H1 (cell line): Measurements from ENCODE around the gene MTARC2. TPM values are rescaled to one million over a fixed set of nuclear protein-coding genes. Genes with fewer than 3 reads are reported as not detected.

Source experiments
- CTCF ChIA-PET: fragments of 300-600 bp; sonication (Branson Sonifier 250); formaldehyde crosslinking; loops from one replicate; lab custom pipeline; 2021; ENCODE audit not compliant: partially characterized antibody; lab: Charles Lee
- POLR2A ChIA-PET: fragments of 300-600 bp; sonication (Branson Sonifier 250); formaldehyde crosslinking; loops from one replicate; lab custom pipeline; 2021; ENCODE audit warnings: inconsistent platforms; ENCODE audit not compliant: partially characterized antibody; lab: Charles Lee
- DNase-seq, 2 experiments: peaks; one replicate each; pipeline versions ENCODE4 v3.0.0 to v3.0.0-alpha.2; 2010 to 2022; ENCODE audit warnings: low spot score in 2 of 2, low read depth in 1 of 2, mixed read lengths in 1 of 2
- FAIRE-seq: peaks from 2 replicates; lab custom pipeline; 2011; peaks lifted over from hg19 to GRCh38; lab: Jason Lieb, UNC
- H2AFZ ChIP-seq: 2 replicates; pipeline ENCODE4 v1.8.1; 2012; ENCODE audit warnings: low read length, inconsistent platforms
- H2AK5ac ChIP-seq: 2 replicates; pipeline ENCODE4 v1.6.1; 2013; ENCODE audit warnings: low read depth, low read length
- H2BK120ac ChIP-seq: replicated peaks from 2 replicates; pipeline ENCODE3; 2013; ENCODE audit warnings: low read depth, low read length, inconsistent platforms
- H2BK12ac ChIP-seq: 2 replicates; pipeline ENCODE4 v1.6.1; 2013; ENCODE audit warnings: low read depth, low read length
- H2BK15ac ChIP-seq: 2 replicates; pipeline ENCODE4 v1.6.1; 2013; ENCODE audit warnings: low read length
- H2BK20ac ChIP-seq: 2 replicates; pipeline ENCODE4 v1.6.1; 2013; ENCODE audit warnings: low read length
- H2BK5ac ChIP-seq: 2 replicates; pipeline ENCODE4 v1.6.1; 2013; ENCODE audit warnings: low read depth, low read length
- H3K14ac ChIP-seq: 2 replicates; pipeline ENCODE4 v1.6.1; 2013; ENCODE audit warnings: inconsistent platforms; ENCODE audit not compliant: insufficient read length
- H3K18ac ChIP-seq: 2 replicates; pipeline ENCODE4 v1.6.1; 2013; ENCODE audit warnings: low read length; ENCODE audit errors: extremely low read depth
- H3K23ac ChIP-seq: 2 replicates; pipeline ENCODE4 v1.6.1; 2013; ENCODE audit warnings: inconsistent platforms; ENCODE audit not compliant: insufficient read length
- H3K23me2 ChIP-seq: 2 replicates; pipeline ENCODE4 v1.6.1; 2013; ENCODE audit warnings: low read depth, low read length
- H3K27ac ChIP-seq: 2 replicates; pipeline ENCODE4 v1.6.1; 2011; ENCODE audit warnings: low read depth, low read length, inconsistent platforms
- H3K27me3 ChIP-seq, 4 experiments: replicated peaks in 1 of 4; 1 replicate in 1 of 4; 2 replicates in 3 of 4; pipeline versions ENCODE4 v1.6.1 to v1.8.1; 2011 to 2013; ENCODE audit warnings: low read length in 3 of 4, mild to moderate bottlenecking in 3 of 4, inconsistent platforms in 2 of 4, mixed read lengths in 2 of 4, moderate library complexity in 1 of 4; ENCODE audit not compliant: control insufficient read depth in 3 of 4, insufficient read depth in 3 of 4; ENCODE audit errors: extremely low read depth in 1 of 4
- H3K36me3 ChIP-seq, 4 experiments: 2 replicates each; pipeline versions ENCODE4 v1.6.1 to v1.8.1; 2011 to 2013; ENCODE audit warnings: mild to moderate bottlenecking in 4 of 4, low read length in 3 of 4, moderate library complexity in 2 of 4, control low read depth in 1 of 4, inconsistent platforms in 1 of 4; ENCODE audit not compliant: insufficient read depth in 4 of 4, control insufficient read depth in 2 of 4
- H3K4ac ChIP-seq: replicated peaks from 2 replicates; pipeline ENCODE3; 2013; ENCODE audit warnings: low read length, low read depth, mixed read lengths, inconsistent platforms; ENCODE audit not compliant: insufficient read length
- H3K4me1 ChIP-seq, 4 experiments: replicated peaks in 1 of 4; 1 replicate in 1 of 4; 2 replicates in 3 of 4; pipeline versions ENCODE4 v1.6.1 to v1.8.1; 2011 to 2013; ENCODE audit warnings: low read length in 3 of 4, inconsistent platforms in 2 of 4, mixed read lengths in 1 of 4; ENCODE audit not compliant: insufficient read depth in 4 of 4, control insufficient read depth in 3 of 4
- H3K4me2 ChIP-seq, 2 experiments: 2 replicates each; pipeline versions ENCODE4 v1.6.1 to v1.8.1; 2011 to 2013; ENCODE audit warnings: low read depth in 2 of 2, low read length in 2 of 2, control low read depth in 1 of 2, inconsistent platforms in 1 of 2, mild to moderate bottlenecking in 1 of 2; ENCODE audit not compliant: insufficient read depth in 1 of 2
- H3K4me3 ChIP-seq, 4 experiments: fragments of 200-600, 300-600 bp in 1 of 4; sonication (generic), shearing (Covaris generic), sonication (Bioruptor Twin) in 1 of 4; 2 replicates each; pipeline versions ENCODE4 v1.5.1 to v1.8.1; 2011 to 2016; ENCODE audit warnings: low read length in 4 of 4, low read depth in 3 of 4, control low read depth in 2 of 4, inconsistent platforms in 2 of 4, mild to moderate bottlenecking in 2 of 4, mixed read lengths in 1 of 4, moderate library complexity in 1 of 4; ENCODE audit not compliant: insufficient read depth in 2 of 4; ENCODE audit errors: extremely low read depth in 1 of 4
- H3K56ac ChIP-seq: replicated peaks from 2 replicates; pipeline ENCODE3; 2013; ENCODE audit warnings: low read depth, mild to moderate bottlenecking, mixed read lengths, low read length, inconsistent platforms; ENCODE audit not compliant: insufficient read length
- H3K79me1 ChIP-seq: 2 replicates; pipeline ENCODE4 v1.6.1; 2013; ENCODE audit warnings: low read depth, low read length, control low read depth
- H3K79me2 ChIP-seq, 2 experiments: 2 replicates each; pipeline versions ENCODE4 v1.6.1 to v1.8.1; 2012 to 2013; ENCODE audit warnings: low read length in 2 of 2, mild to moderate bottlenecking in 2 of 2, inconsistent platforms in 1 of 2; ENCODE audit not compliant: insufficient read depth in 2 of 2, control insufficient read depth in 1 of 2
- H3K9ac ChIP-seq, 4 experiments: replicated peaks in 1 of 4; 1 replicate in 1 of 4; 2 replicates in 3 of 4; pipeline versions ENCODE4 v1.6.1 to v1.8.1; 2011 to 2013; ENCODE audit warnings: low read depth in 3 of 4, low read length in 3 of 4, control low read depth in 2 of 4, mild to moderate bottlenecking in 2 of 4, moderate library complexity in 2 of 4, inconsistent platforms in 1 of 4; ENCODE audit errors: extremely low read depth in 1 of 4
- H3K9me3 ChIP-seq, 2 experiments: 2 replicates each; pipeline versions ENCODE4 v1.6.1 to v1.8.1; 2012 to 2013; ENCODE audit warnings: mild to moderate bottlenecking in 2 of 2, moderate library complexity in 2 of 2, control low read depth in 1 of 2, inconsistent platforms in 1 of 2, low read depth in 1 of 2, low read length in 1 of 2, mixed read lengths in 1 of 2; ENCODE audit not compliant: insufficient read depth in 2 of 2
- H4K20me1 ChIP-seq, 2 experiments: replicated peaks in 1 of 2; 2 replicates each; pipeline versions ENCODE3 to v1.8.1; 2011 to 2013; ENCODE audit warnings: inconsistent platforms in 2 of 2, low read length in 2 of 2, mild to moderate bottlenecking in 1 of 2; ENCODE audit not compliant: insufficient read depth in 2 of 2, control insufficient read depth in 1 of 2
- H4K5ac ChIP-seq: 2 replicates; pipeline ENCODE4 v1.6.1; 2013; ENCODE audit warnings: low read length, low read depth, mixed read lengths, inconsistent platforms; ENCODE audit not compliant: insufficient read length
- H4K8ac ChIP-seq: 2 replicates; pipeline ENCODE4 v1.8.0; 2013; ENCODE audit warnings: mild to moderate bottlenecking, moderate library complexity, low read length, inconsistent platforms; ENCODE audit not compliant: insufficient read depth; ENCODE audit errors: extremely low read depth
- H4K91ac ChIP-seq: replicated peaks from 2 replicates; pipeline ENCODE3; 2013; ENCODE audit warnings: low read length, mixed read lengths, inconsistent platforms; ENCODE audit not compliant: insufficient read length
- CBX8 ChIP-seq: fragments of 300-800, 300-1000 bp; sonication (generic); IDR thresholded peaks from 2 replicates; pipeline ENCODE4 v1.7.1; 2016; ENCODE audit warnings: low read depth, low read length, borderline replicate concordance
- CHD1 ChIP-seq: IDR thresholded peaks from 2 replicates; pipeline ENCODE4 v1.6.1; 2012; ENCODE audit warnings: low read depth, low read length, improper control_type of control experiment
- GTF2F1 ChIP-seq: IDR thresholded peaks from 2 replicates; pipeline ENCODE4 v1.6.1; 2012; ENCODE audit warnings: low read depth, low read length, improper control_type of control experiment, borderline replicate concordance
- HDAC2 ChIP-seq, 2 experiments: fragments of 300-600 bp in 1 of 2; sonication (generic) in 1 of 2; IDR thresholded peaks; 2 replicates each; pipeline ENCODE4 v1.6.1; 2011 to 2012; ENCODE audit warnings: low read depth in 2 of 2, low read length in 2 of 2, mild to moderate bottlenecking in 2 of 2, moderate library complexity in 2 of 2, borderline replicate concordance in 1 of 2, inconsistent platforms in 1 of 2
- NANOG ChIP-seq: IDR thresholded peaks from 2 replicates; pipeline ENCODE4 v1.6.1; 2011; ENCODE audit warnings: low read length, low read depth, mild to moderate bottlenecking, inconsistent platforms; ENCODE audit not compliant: insufficient read depth, poor library complexity, severe bottlenecking
- SIN3A ChIP-seq, 2 experiments: IDR thresholded peaks in 1 of 2; conservative IDR thresholded peaks in 1 of 2; 2 replicates each; pipeline ENCODE4 v1.6.1; 2011 to 2012; ENCODE audit warnings: low read length in 2 of 2, improper control_type of control experiment in 1 of 2, low read depth in 1 of 2, mild to moderate bottlenecking in 1 of 2
- SIX5 ChIP-seq: IDR thresholded peaks from 2 replicates; pipeline ENCODE4 v1.6.1; 2011; ENCODE audit warnings: mild to moderate bottlenecking, low read depth, low read length
- TAF1 ChIP-seq: IDR thresholded peaks from 2 replicates; pipeline ENCODE4 v1.6.1; 2011; ENCODE audit warnings: mild to moderate bottlenecking, low read depth, low read length
- TBP ChIP-seq: IDR thresholded peaks from 2 replicates; pipeline ENCODE4 v1.6.1; 2011; ENCODE audit warnings: low read depth, low read length, improper control_type of control experiment
- WGBS, 2 experiments: shearing (Covaris generic) in 1 of 2; methylation state at CpG; one replicate each; pipeline versions ENCODE4 v1.1.6 to v1.1.7; 2013 to 2015; ENCODE audit warnings: low lambda C conversion rate in 2 of 2, mixed read lengths in 2 of 2, inconsistent platforms in 1 of 2, low coverage in 1 of 2, missing lambda C conversion rate in 1 of 2; ENCODE audit not compliant: insufficient replicate concordance in 2 of 2, insufficient coverage in 1 of 2, insufficient read length in 1 of 2; ENCODE audit errors: extremely low coverage in 1 of 2, missing lambda C conversion rate in 1 of 2; 5-methylcytosine and 5-hydroxymethylcytosine counted together
- polyA plus RNA-seq, 7 experiments: library from polyadenylated mRNA; depleted of rRNA in 3 of 7; stranded (reverse) in 5 of 7; unstranded in 2 of 7; fragments of >200 nt in 5 of 7; fragments of 200-250 nt in 2 of 7; gene quantifications; 1 replicate in 5 of 7; 2 replicates in 1 of 7; 4 replicates in 1 of 7; pipeline versions ENCODE4 v1.2.1 to v1.2.3, GENCODE V29; 2011 to 2013; ENCODE audit warnings: missing spikeins in 2 of 7, mixed read lengths in 2 of 7
- total RNA-seq: library from RNA; stranded (reverse); fragmentation: NEBNext Ultra II Directional; extraction: Animal tissue kit (Norgen Biotek cat#: 25700); gene quantifications from 2 replicates; pipeline ENCODE4 v1.2.1, GENCODE V29; 2021

Gene MTARC2
- total and polyA plus RNA-seq, 2 of the 8 experiments (the other 6 are each of a cell fraction or from before 2014, with no cell fraction given) = 7.2 to 7.9 TPM

- no peak overlapping the region for H3K4me2 ChIP-seq
- no peak overlapping the region for H3K4me3 ChIP-seq
- H2BK5ac ChIP-seq = no peak overlapping the region
- ChIA-PET POLR2A (interaction anchor here (1.3 to 2.1 kb wide), 2 partner anchors 10 to 11 kb away, joined by 3 to 6 read pairs; partner anchors contain the start of gene MTARC1), CTCF (interaction anchor here (2.1 to 4.4 kb wide), 2 partner anchors 11 to 72 kb away, joined by 5 to 30 read pairs; no protein-coding TSS in a partner anchor)
- DNase-seq = no peak
- H4K20me1 ChIP-seq = peaks cover 0 to 4% of the 10 kb centered on the region in 2 experiments
- H3K4ac ChIP-seq = no peak overlapping the region
- H3K23ac ChIP-seq = no peak overlapping the region
- H3K79me1 ChIP-seq = peaks cover 2% of the 10 kb centered on the region; the same call in 1 of the 2 replicates
- no peak overlapping the region for H2BK20ac ChIP-seq
- H2BK15ac ChIP-seq = no peak overlapping the region
- H3K79me2 ChIP-seq = no peaks in the 10 kb centered on the region
- no peak overlapping the region for H4K91ac ChIP-seq
- H2BK120ac ChIP-seq = no peak overlapping the region
- WGBS, 2 experiments = 97% methylated on average over 2 of the region's 2 CpGs; no CpG with 5 or more reads in 1 of the 2 experiments
- no peak for FAIRE-seq
- no peak overlapping the region for H3K14ac ChIP-seq
- no peak overlapping the region for H4K5ac ChIP-seq
- no peak overlapping the region for H2AFZ ChIP-seq
- no peaks in the 10 kb centered on the region for H3K4me1 ChIP-seq
- no peaks in the 10 kb centered on the region for H3K23me2 ChIP-seq
- no peaks in the 10 kb centered on the region for H3K27me3 ChIP-seq
- H4K8ac ChIP-seq = no peak overlapping the region
- H2AK5ac ChIP-seq = no peak overlapping the region
- no peak overlapping the region for H3K9ac ChIP-seq
- no peak overlapping the region for H3K18ac ChIP-seq
- H3K27ac ChIP-seq = no peak overlapping the region
- H2BK12ac ChIP-seq = no peak overlapping the region
- no peaks in the 10 kb centered on the region for H3K9me3 ChIP-seq
- H3K56ac ChIP-seq = no peak overlapping the region
- peaks cover 0 to 27% (median 16%) of the 10 kb centered on the region in 4 experiments; a peak in 5 of 8 replicates for H3K36me3 ChIP-seq
- TF ChIP-seq TBP (no peak), GTF2F1 (no peak), SIX5 (no peak), CHD1 (no peak), TAF1 (no peak), CBX8 (no peak), SIN3A (conservative IDR thresholded peaks at IDR 0.05 in 1 of 2, IDR thresholded peaks at IDR 0.05 in 1 of 2; ENCODE audit: low read depth in 1 of 2, low read length in 2 of 2) (no peak), HDAC2 (IDR thresholded peaks at IDR 0.05; ENCODE audit: borderline replicate concordance in 1 of 2, low read depth in 2 of 2, low read length in 2 of 2) (no peak), NANOG (no peak)
Measured at GRCh38 chr1:220798338-220798737, 50.2 kb downstream of the MTARC2 start.
